Central memory CD8-positive, alpha-beta T cell (primary cell): Measurements from ENCODE around the gene DPY19L1.
"Not testable (repeated sequence)": the region's sequence is repeated elsewhere in the genome, so short reads cannot be mapped to it uniquely, and the experiment has no call there.

ENCODE experiments used
- ATAC-seq: fragments of 150-1000 bp; cut with Tn5 transposase; replicated peaks from 2 replicates; pipeline ENCODE4 v1.10.0; 2022; ENCODE audit warnings: mild to moderate bottlenecking, moderate FRiP score, moderate number of reproducible peaks; ENCODE audit not compliant: poor library complexity, severe bottlenecking; ENCODE audit errors: extremely low read depth
- DNase-seq, 2 donors: peaks; one replicate each; pipeline ENCODE4 v3.0.0; 2021; ENCODE audit warnings: low spot score in 2 of 2
- H3K27ac Mint-ChIP-seq: one replicate; pipeline ENCODE4 v1.8.0; 2022; ENCODE audit warnings: low read depth, mild to moderate bottlenecking, moderate library complexity, mixed read lengths
- H3K27me3 Mint-ChIP-seq: one replicate; pipeline ENCODE4 v1.8.0; 2022; ENCODE audit warnings: mixed read lengths
- H3K36me3 Mint-ChIP-seq: one replicate; pipeline ENCODE4 v1.8.0; 2022; ENCODE audit warnings: mild to moderate bottlenecking, moderate library complexity, mixed read lengths; ENCODE audit not compliant: insufficient read depth
- H3K4me1 Mint-ChIP-seq: one replicate; pipeline ENCODE4 v1.8.0; 2022; ENCODE audit warnings: mixed read lengths
- H3K4me3 Mint-ChIP-seq: one replicate; pipeline ENCODE4 v1.8.0; 2022; ENCODE audit warnings: mild to moderate bottlenecking, moderate library complexity, mixed read lengths
- H3K9me3 Mint-ChIP-seq: one replicate; pipeline ENCODE4 v1.8.0; 2022; ENCODE audit warnings: mixed read lengths

Gene DPY19L1

DNA sequence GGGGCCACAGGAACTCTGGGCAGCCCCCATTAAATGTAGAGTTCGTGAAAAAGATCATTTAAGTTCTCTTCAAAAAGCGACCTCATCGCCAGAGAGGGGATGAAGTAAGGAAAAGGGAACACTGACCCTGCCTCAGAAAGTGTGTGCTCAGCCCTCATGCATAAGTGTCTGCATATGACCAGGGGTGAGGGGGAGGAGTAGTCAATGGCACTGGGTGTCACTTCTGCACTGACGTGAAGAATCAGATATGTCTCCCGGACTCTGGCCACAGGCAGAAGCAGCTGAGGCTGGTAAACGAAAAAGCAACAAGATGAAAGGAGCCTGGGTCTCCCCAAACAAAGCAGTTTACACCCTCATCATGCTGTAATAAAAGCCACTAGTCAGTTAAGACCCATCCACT lies 39.0 kb downstream of the DPY19L1 start:
- H3K36me3 Mint-ChIP-seq, ATAC-seq, H3K27me3 Mint-ChIP-seq, H3K4me1 Mint-ChIP-seq, H3K27ac Mint-ChIP-seq, H3K4me3 Mint-ChIP-seq, H3K9me3 Mint-ChIP-seq, DNase-seq: not testable (repeated sequence)

DNA sequence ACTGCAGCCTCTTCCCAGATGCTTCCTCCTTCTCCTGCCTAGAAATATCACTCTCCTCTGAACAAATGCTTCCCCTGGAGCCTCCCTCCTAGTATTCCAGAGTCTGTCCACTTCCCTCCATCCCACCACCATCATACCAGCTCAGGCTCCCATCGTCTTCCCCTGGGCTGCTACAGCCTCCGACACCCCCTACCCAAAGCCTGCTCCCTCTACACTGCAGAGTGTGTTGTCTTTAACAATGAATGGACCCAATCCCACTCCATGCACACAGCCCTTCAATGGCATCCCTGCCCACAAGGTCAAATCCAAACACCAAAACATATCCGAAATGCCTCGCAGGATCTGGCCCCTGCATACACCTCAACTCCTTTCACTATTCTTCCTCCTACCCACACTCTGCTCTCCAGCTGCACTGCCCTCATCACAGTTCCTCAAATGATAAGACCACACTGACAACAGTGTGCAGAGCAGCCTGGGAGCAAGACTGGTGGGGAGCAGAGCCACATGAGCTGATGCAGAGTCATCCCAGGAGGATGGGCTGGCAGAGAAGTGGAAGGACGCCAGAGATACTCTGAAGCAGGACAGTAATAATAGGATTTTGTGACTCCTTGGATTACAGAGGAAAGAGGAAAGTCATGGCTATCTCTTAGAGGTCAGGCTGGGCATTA lies 40.7 kb downstream of the DPY19L1 start:
- not testable (repeated sequence) for ATAC-seq, H3K4me3 Mint-ChIP-seq, H3K27me3 Mint-ChIP-seq, DNase-seq, H3K27ac Mint-ChIP-seq, H3K36me3 Mint-ChIP-seq, H3K9me3 Mint-ChIP-seq
- H3K4me1 Mint-ChIP-seq, result peaks cover 22% of the 10 kb centered on the region

DNA sequence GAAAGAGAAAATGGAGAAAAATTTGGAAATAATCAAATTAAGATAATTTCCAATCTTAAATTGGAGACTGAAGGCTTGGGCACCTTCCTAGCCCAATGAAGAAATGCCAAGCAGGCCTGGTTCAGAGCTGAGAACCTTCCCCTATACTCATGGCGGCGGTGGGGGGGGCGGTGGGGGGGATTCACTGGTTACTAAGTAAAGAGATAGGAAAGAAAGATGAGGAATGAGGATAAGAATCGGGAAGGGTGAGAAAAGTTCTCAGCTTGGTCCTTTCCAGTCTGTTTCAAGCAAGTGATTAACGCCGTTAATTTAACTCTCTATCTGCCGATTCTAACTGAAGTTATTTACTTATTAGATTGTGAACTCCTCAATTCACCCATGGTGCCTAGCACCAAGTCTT lies 41.5 kb downstream of the DPY19L1 start:
- no peaks in the 10 kb centered on the region for H3K9me3 Mint-ChIP-seq
- H3K27ac Mint-ChIP-seq, result no peak overlapping the region
- ATAC-seq (no peak), DNase-seq (no peak)
- H3K27me3 Mint-ChIP-seq, result no peaks in the 10 kb centered on the region
- peaks cover 2% of the 10 kb centered on the region for H3K36me3 Mint-ChIP-seq
- H3K4me1 Mint-ChIP-seq, result peaks cover 30% of the 10 kb centered on the region
- H3K4me3 Mint-ChIP-seq, result no peak overlapping the region

DNA sequence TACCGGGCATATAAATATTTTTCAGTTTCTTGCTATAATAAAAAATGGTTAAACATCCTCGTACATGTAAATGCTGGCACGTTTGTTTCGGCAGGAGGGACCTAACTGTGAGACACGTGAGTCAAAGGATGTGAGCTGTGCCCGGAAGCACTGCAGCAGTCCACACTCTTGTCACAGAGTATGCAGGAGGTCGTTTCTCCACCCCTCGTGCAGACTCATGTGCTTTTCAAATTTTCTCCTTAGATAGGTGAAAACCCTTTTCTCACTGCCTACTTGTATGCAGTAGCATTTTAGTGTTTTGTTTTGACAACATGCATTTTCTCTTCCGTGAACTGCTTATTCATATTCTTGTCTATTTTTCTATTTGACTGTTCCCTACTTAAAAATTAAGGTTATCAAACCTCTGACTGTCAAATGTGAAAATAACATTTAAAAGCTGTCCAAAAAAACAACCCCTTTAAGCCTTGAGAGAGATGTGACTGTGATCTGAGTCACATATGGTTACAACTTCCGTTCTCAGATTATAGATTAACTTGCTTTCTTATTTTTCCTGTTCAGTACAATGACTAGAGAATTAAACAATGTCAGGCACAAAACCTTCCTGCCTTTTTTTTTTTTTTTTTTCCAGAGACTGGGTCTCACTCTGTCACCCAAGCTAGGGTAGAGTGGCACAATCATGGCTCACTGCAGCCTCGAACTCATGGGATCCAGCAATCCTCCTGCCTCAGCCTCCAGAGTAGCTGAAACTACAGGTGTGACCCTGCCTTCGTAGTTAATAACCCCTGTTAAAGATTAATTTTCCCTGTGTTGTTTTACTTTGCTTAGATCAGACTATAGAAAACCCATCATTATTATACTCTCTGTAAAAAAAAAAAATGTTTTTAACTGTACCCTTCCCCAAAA lies 45.1 kb downstream of the DPY19L1 start:
- peaks cover 2% of the 10 kb centered on the region for H3K36me3 Mint-ChIP-seq

DNA sequence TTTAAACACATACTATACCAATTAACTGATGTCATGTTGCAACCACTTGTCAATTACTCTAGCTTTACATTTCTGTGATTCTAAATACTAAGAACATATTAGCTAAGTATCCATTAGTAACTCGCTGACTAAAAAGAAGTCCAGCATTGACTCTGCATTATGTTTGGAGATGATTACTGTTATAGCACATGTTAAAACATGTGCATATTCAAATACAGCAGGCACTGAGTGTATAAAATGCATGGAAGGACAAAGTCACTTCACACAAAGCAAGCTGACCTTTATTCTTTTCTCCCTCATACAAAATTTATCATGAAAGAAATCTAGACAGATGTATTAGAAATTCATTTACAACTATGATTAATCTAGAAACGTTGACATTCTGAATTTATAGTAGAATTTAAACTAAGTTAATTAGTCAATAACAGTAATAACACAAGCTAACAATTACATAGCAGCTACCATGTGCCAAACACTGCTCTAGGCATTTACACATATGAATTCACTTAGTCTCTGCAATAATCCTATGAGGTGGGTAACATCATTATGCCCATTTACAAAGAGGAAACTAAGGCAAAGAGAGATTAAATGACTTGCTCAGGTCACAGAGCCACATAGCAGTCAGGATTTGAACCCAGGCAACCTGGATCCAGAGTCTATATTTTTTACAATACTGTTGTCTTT lies 48.7 kb downstream of the DPY19L1 start:
- not testable (repeated sequence) for H3K36me3 Mint-ChIP-seq, DNase-seq, H3K27ac Mint-ChIP-seq, ATAC-seq, H3K9me3 Mint-ChIP-seq, H3K4me3 Mint-ChIP-seq, H3K27me3 Mint-ChIP-seq
- peaks cover 29% of the 10 kb centered on the region for H3K4me1 Mint-ChIP-seq

More for the DNA sequence above, 45.1 kb downstream of the DPY19L1 start:
- DNase-seq (peak; percentile 17 to 31), ATAC-seq (peak; percentile 98)
- Mint-ChIP-seq H3K9me3 (no peaks in the 10 kb centered on the region), H3K4me1 (peaks cover 34% of the 10 kb centered on the region), H3K4me3 (peak overlapping the region; percentile 72), H3K27me3 (no peaks in the 10 kb centered on the region), H3K27ac (peak overlapping the region; percentile 91)

DNA sequence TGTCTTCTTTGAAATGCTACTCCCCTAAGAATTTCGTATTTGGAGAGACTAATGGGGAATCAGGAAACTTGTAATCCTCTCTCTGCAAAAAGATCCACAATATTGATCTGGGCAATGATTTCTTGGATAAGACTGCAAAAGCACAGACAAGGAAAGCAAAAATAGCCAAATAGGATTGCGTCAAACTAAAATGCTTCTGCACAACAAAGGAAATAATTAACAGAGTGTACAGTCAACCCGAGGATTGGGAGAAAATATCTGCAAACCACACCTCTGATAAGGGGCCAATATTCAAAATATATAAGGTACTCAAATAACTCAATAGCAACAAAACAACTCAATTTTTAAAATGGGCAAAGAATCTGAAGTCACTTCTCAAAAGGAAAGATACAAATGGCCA lies 52.1 kb downstream of the DPY19L1 start:
- H3K4me1 Mint-ChIP-seq, H3K27me3 Mint-ChIP-seq, H3K9me3 Mint-ChIP-seq, ATAC-seq, H3K4me3 Mint-ChIP-seq, H3K36me3 Mint-ChIP-seq, H3K27ac Mint-ChIP-seq, DNase-seq: not testable (repeated sequence)

DNA sequence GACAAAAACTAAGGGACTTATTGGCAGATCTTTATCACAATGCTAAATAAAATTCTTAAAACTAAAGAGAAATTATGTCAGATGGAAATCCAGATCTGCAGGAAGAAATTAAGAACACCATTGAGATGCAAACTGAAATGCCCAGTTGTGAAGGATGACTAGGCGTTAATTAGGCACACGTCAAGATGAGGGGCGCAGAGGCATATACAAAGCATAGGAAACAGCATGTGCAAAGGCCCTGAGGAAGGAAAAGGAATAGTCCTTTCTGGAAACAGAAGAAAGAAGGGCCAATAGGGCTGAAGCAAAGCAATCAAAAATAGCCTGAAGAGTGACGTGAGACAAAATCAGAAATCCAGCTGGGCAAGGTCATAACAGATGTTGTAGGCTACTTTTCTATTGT lies 53.1 kb downstream of the DPY19L1 start:
- not testable (repeated sequence) for H3K4me3 Mint-ChIP-seq, H3K4me1 Mint-ChIP-seq, H3K36me3 Mint-ChIP-seq, H3K9me3 Mint-ChIP-seq, DNase-seq, ATAC-seq, H3K27me3 Mint-ChIP-seq, H3K27ac Mint-ChIP-seq

DNA sequence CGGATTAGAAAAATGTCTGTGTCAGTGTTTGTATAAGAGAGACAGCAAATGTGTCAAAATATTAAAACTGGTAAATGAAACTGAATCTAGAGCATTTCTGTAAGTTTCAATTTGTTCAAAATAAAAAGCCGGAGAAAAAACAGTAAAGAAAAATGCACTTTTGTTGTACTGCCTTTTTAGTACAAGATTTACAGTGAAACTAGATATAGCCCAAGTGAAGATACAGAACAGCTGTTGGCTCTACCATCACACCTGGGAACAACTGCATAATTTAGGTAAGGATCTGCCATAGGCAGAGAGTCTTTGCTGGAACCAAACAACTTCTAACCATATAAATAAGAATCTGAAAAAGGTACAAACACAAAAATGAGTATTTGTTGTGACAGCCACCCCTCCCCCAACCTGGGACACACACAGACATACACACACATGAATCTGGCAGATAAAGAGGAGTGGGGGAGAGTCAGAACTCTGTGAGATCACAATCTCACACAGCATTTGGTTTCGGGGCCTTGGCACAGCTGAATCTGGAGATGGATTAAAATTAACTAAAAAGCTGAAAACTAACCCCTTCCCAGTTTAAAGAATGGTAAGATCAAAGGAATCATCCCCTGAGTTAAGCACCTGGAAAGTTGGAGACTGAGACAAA lies 54.8 kb downstream of the DPY19L1 start:
- no peak for ATAC-seq
- Mint-ChIP-seq H3K4me3 (no peak overlapping the region), H3K36me3 (no peaks in the 10 kb centered on the region), H3K27ac (no peak overlapping the region), H3K4me1 (no peaks in the 10 kb centered on the region), H3K9me3 (no peaks in the 10 kb centered on the region), H3K27me3 (no peaks in the 10 kb centered on the region)
- no peak for DNase-seq

DNA sequence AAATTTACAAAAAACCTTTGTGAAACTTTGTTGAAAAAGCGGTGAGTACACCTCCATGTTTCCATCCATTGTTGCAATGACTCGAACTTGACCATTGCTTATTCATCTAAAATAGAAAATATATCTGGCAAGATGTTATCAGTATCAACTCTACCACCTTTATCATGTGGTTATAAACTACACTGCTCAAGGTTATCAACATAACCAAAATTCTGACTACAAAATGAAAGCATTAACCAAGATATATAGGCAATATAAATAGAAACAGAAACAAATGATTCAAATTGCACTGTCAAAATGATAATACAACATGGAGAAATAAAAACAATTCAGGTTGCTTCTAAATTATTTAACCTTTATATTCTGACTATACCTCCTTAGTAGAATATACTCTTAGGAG lies 58.2 kb downstream of the DPY19L1 start:
- H3K9me3 Mint-ChIP-seq, H3K36me3 Mint-ChIP-seq, DNase-seq, ATAC-seq, H3K4me3 Mint-ChIP-seq, H3K27me3 Mint-ChIP-seq, H3K27ac Mint-ChIP-seq: not testable (repeated sequence)
- peaks cover 14% of the 10 kb centered on the region for H3K4me1 Mint-ChIP-seq

DNA sequence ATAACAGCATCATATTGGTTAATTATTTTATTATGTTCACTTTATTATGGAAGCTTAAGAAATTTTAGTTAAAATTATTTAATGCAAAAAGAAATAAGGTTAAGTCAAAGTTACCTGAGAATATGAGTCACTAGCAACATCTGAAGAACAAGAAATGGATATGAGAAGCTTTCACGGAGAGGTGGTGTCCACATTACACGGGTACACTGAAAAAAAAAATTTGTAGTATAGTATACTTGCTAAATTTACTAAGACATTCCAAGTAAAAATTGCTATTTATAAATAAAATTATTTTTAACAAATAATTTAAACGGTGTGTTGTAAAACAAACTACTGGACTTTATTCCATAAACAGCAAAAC lies 63.9 kb downstream of the DPY19L1 start:
- no peak for ATAC-seq
- peaks cover 6% of the 10 kb centered on the region for H3K36me3 Mint-ChIP-seq
- DNase-seq, result no peak
- H3K9me3 Mint-ChIP-seq, result no peaks in the 10 kb centered on the region
- peaks cover 19% of the 10 kb centered on the region for H3K4me1 Mint-ChIP-seq
- no peaks in the 10 kb centered on the region for H3K27me3 Mint-ChIP-seq
- no peak overlapping the region for H3K27ac Mint-ChIP-seq
- no peak overlapping the region for H3K4me3 Mint-ChIP-seq

DNA sequence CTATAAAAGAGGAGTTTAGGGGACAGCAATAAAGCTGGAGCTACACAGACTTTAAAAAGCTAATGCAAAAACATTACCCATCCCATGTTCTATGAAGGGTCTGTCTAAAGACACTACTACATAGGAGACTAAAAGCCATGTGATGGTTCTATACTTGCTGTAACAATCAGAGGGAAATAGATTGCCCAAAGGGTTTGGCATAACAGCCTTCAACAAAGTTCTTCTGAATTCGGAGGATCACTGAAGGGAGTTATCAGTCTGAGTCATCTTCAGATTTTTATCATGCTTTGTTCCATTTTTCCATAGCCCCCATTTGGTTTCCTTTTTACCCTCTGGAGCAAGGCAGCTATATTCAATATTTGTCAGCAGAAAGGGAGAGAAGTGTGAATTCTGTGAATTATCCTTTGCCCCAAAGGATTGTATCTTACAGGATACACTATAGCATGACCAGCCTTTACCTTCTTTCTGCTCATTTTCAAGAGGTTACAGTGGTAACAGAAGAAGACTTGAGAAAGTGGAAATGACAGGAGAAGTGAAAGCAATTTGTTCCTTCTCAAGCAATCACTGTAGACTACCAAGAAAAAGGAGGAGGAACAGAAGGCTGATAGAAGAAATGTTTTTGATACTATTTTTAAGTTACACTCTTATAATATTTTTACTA lies 64.4 kb downstream of the DPY19L1 start:
- DNase-seq, ATAC-seq: not testable (repeated sequence)

DNA sequence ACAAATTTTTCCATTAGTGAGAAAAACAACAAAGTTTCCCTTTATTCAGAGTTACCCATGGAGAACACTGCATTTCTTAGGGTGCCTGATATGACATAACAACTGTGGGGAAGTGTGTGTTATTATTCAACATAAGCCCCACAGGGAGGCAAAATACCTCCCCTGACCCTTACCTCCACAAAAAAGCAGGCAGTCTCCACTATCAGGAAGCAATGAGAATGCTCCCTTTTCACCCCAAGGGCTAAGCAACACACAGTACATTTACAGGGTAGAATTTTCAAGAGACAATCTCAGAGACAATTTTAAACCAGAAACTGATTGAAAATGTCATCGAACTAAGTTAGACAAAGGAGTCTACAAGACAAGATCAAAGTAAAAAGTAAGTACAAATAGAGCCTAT lies 69.5 kb downstream of the DPY19L1 start:
- not testable (repeated sequence) for H3K4me3 Mint-ChIP-seq, H3K4me1 Mint-ChIP-seq, H3K36me3 Mint-ChIP-seq

More for the DNA sequence above, 64.4 kb downstream of the DPY19L1 start:
- not testable (repeated sequence) for H3K4me3 Mint-ChIP-seq, H3K27me3 Mint-ChIP-seq, H3K27ac Mint-ChIP-seq, H3K36me3 Mint-ChIP-seq, H3K9me3 Mint-ChIP-seq
- H3K4me1 Mint-ChIP-seq, result peaks cover 19% of the 10 kb centered on the region

More for the DNA sequence above, 69.5 kb downstream of the DPY19L1 start:
- H3K27me3 Mint-ChIP-seq, H3K27ac Mint-ChIP-seq, H3K9me3 Mint-ChIP-seq, DNase-seq, ATAC-seq: not testable (repeated sequence)
